ENCODE measurements around the gene FUT2.
"Not testable (repeated sequence)": the region's sequence is repeated elsewhere in the genome, so short reads cannot be mapped to it uniquely, and the experiment has no call there.

Gene FUT2

DNA sequence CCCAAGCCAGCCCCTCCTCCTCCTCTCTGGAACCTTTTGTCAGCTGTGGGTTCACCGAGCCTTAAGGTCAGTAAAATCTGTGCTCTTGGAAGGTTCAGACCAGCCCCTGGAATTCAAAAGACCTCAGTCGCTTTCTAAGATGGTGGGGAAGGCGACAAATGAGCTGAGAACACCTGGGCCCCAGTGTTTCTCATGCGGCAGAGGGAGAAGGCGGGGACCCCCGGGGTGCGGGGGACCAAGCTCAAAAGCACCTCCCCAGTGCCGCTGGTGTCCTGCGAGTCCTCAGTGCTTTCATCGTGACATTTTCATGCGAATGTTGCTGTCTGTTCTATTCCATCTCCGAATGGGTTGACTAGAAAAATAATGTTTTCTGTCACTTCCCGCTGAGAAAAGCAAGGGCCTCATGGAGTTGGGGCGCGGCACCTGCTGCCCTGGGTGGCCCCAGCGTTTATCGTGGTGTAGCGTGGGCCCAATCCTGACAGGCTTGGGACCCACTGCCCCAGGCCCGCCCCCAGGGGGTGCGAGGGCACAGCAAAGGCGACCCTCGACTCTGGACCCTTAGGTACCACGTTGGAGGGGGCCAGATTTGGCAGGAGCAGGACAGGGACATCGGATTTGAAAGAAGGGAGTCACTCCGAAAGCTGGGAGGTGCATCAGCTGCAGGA is 22.2 kb upstream of the FUT2 start:
- H3K27ac ChIP-seq (ENCODE audit: low read length) = no peak overlapping the region
- H3K9ac ChIP-seq (ENCODE audit: low read depth, low read length) = no peak overlapping the region
- H3K27me3 ChIP-seq (ENCODE audit: insufficient read depth, low read length) = peaks cover 19% of the 10 kb centered on the region
- no peaks in the 10 kb centered on the region for H3K9me3 ChIP-seq (ENCODE audit: insufficient read depth, low read depth, low read length)
- H3K4me3 ChIP-seq (ENCODE audit: low read length) = no peak overlapping the region
- peaks cover 14% of the 10 kb centered on the region; the same call in 1 of the 2 replicates for H3K4me1 ChIP-seq (ENCODE audit: insufficient read depth, low read length)
- H3K36me3 ChIP-seq (ENCODE audit: insufficient read depth, low read depth, low read length) = no peaks in the 10 kb centered on the region

- H3K27me3 ChIP-seq (ENCODE audit: insufficient read depth, low read length) = peaks cover 19% of the 10 kb centered on the region
- H3K4me3 ChIP-seq (ENCODE audit: low read length) = no peak overlapping the region
Observed at GRCh38 chr19:48674216-48674809, 21.5 kb upstream of the FUT2 start.

DNA sequence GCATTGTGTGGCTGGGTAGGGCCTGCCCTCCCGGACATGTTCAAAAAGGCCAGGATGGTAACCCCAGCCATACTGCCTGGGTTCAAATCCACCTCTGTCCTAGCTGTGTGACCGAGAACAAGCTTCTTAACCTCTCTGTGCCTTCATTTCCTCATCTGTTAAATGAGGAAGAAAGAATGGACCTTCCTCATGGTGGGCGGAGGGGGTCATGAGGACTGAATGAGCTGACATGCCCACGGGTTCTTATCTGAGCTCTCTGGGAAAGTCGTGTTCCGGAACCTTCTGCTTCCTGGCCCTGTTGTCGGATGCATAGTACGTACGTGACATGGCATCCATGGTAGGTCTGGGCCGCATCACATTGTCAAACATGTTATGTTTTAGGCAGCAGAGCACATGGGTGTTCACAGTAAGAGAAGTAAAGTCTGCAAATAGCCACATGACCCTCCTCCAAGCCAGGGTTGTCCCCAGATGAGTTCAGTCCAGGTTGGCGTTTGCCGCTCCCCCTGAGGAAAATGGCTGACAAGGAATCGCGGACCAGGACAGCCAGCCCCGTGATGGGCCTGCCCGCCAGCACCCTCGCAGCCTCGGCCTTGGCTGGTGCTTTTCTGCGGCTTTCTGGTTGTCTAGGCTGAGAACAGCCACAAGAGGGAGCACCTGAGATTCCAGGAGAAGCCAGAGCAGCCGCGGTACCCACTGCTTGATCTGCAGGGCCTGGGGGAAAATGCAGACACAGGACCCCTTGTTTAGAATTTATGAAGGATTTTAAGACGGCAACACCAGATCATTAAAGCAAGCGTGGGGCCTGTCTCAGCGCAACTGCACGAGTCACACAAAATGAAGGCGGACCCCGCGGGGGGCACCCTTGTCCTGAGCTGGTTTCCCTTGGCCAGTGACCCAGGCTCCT is 20.6 kb upstream of the FUT2 start:
- Histone ChIP-seq H3K9me3 (ENCODE audit: insufficient read depth, low read depth, low read length) (no peaks in the 10 kb centered on the region), H3K27ac (ENCODE audit: low read length) (no peak overlapping the region), H3K9ac (ENCODE audit: low read depth, low read length) (peak overlapping the region; percentile 15; the same call in 1 of the 2 replicates), H3K27me3 (ENCODE audit: insufficient read depth, low read length) (peaks cover 19% of the 10 kb centered on the region), H3K4me1 (ENCODE audit: insufficient read depth, low read length) (peaks cover 14% of the 10 kb centered on the region; the same call in 1 of the 2 replicates), H3K36me3 (ENCODE audit: insufficient read depth, low read depth, low read length) (no peaks in the 10 kb centered on the region), H3K4me3 (ENCODE audit: low read length) (no peak overlapping the region)

More at GRCh38 chr19:48674216-48674809, 21.5 kb upstream of the FUT2 start:
- Histone ChIP-seq H3K4me1 (ENCODE audit: insufficient read depth, low read length) (peaks cover 14% of the 10 kb centered on the region; the same call in 1 of the 2 replicates), H3K27ac (ENCODE audit: low read length) (no peak overlapping the region), H3K9ac (ENCODE audit: low read depth, low read length) (no peak overlapping the region), H3K9me3 (ENCODE audit: insufficient read depth, low read depth, low read length) (no peaks in the 10 kb centered on the region), H3K36me3 (ENCODE audit: insufficient read depth, low read depth, low read length) (no peaks in the 10 kb centered on the region)

GRCh38 chr19:48676487-48676886 is 19.3 kb upstream of the FUT2 start:
- H3K9me3 ChIP-seq (ENCODE audit: insufficient read depth, low read depth, low read length) = no peaks in the 10 kb centered on the region
- no peaks in the 10 kb centered on the region for H3K36me3 ChIP-seq (ENCODE audit: insufficient read depth, low read depth, low read length)
- H3K27ac ChIP-seq (ENCODE audit: low read length) = no peak overlapping the region
- peaks cover 19% of the 10 kb centered on the region for H3K27me3 ChIP-seq (ENCODE audit: insufficient read depth, low read length)
- H3K4me1 ChIP-seq (ENCODE audit: insufficient read depth, low read length) = peaks cover 14% of the 10 kb centered on the region; the same call in 1 of the 2 replicates
- H3K9ac ChIP-seq (ENCODE audit: low read depth, low read length) = no peak overlapping the region
- H3K4me3 ChIP-seq (ENCODE audit: low read length) = no peak overlapping the region

DNA sequence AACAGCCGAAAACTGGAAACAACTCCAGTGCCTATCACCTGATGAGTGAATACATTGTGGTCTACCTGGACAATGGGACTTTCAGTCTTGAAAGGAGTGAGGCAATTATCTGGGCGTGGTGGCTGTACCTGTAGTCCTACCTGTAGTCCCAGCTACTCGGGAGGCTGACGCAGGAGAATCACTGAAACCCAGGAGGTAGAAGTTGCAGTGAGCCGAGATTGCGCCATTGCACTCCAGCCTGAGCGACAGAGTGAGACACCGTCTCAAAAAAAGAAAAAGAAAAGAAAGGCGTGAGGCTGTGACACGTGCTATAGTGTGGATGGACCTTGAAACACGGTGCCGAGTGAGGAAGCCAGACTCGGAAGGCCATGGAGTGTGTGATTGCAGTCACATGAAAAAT is 18.9 kb upstream of the FUT2 start:
- Histone ChIP-seq H3K27me3 (ENCODE audit: insufficient read depth, low read length) (peaks cover 19% of the 10 kb centered on the region), H3K4me3 (ENCODE audit: low read length) (no peak overlapping the region), H3K4me1 (ENCODE audit: insufficient read depth, low read length) (peaks cover 14% of the 10 kb centered on the region; the same call in 1 of the 2 replicates)

DNA sequence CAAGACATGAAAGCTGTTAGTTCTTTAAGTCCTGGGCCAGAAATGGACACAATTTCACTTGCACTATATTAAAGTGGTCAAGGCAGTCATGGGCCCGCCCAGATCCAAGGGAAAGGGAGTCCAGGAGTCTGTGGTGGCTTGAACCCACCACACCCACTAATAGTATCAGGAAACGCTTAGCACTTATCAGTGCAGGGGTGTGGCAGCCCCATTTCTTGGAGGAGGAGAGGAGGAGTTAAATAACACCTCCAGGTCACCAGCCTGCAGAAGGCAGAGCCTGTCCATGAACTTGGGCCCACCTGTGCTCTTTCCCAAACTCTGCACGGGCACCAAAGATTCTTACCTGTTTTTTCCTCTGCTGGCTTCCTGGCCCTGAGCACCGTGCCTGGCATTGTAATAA is 17.6 kb upstream of the FUT2 start:
- no peaks in the 10 kb centered on the region for H3K9me3 ChIP-seq (ENCODE audit: insufficient read depth, low read depth, low read length)
- H3K9ac ChIP-seq (ENCODE audit: low read depth, low read length) = no peak overlapping the region
- H3K27me3 ChIP-seq (ENCODE audit: insufficient read depth, low read length) = peaks cover 19% of the 10 kb centered on the region
- no peaks in the 10 kb centered on the region for H3K36me3 ChIP-seq (ENCODE audit: insufficient read depth, low read depth, low read length)
- no peak overlapping the region for H3K27ac ChIP-seq (ENCODE audit: low read length)
- no peak overlapping the region for H3K4me3 ChIP-seq (ENCODE audit: low read length)
- H3K4me1 ChIP-seq (ENCODE audit: insufficient read depth, low read length) = peaks cover 14% of the 10 kb centered on the region; the same call in 1 of the 2 replicates

More for the DNA sequence above, 18.9 kb upstream of the FUT2 start:
- no peak overlapping the region for H3K9ac ChIP-seq (ENCODE audit: low read depth, low read length)
- H3K9me3 ChIP-seq (ENCODE audit: insufficient read depth, low read depth, low read length) = no peaks in the 10 kb centered on the region
- H3K36me3 ChIP-seq (ENCODE audit: insufficient read depth, low read depth, low read length) = no peaks in the 10 kb centered on the region
- no peak overlapping the region for H3K27ac ChIP-seq (ENCODE audit: low read length)

DNA sequence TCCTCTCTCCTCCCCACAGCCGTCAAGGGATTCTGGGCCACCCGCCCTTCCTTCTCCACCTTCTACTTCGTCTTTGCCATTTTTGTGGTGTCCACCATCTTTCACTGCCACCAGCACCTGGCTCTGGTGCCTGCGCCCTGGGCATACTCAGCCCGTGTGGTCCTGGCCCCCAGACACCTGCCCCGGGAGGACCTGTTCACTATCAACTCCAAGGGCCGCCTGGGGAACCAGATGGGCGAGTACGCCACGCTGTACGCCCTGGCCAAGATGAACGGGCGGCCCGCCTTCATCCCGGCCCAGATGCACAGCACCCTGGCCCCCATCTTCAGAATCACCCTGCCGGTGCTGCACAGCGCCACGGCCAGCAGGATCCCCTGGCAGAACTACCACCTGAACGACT is 15.8 kb upstream of the FUT2 start:
- not testable (repeated sequence) for H3K9ac ChIP-seq (ENCODE audit: low read depth, low read length); H3K4me1 ChIP-seq (ENCODE audit: insufficient read depth, low read length); H3K4me3 ChIP-seq (ENCODE audit: low read length); H3K27me3 ChIP-seq (ENCODE audit: insufficient read depth, low read length); H3K9me3 ChIP-seq (ENCODE audit: insufficient read depth, low read depth, low read length); H3K27ac ChIP-seq (ENCODE audit: low read length); H3K36me3 ChIP-seq (ENCODE audit: insufficient read depth, low read depth, low read length)

- Histone ChIP-seq H3K27ac (ENCODE audit: low read length) (no peak overlapping the region), H3K4me1 (ENCODE audit: insufficient read depth, low read length) (no peaks in the 10 kb centered on the region), H3K9me3 (ENCODE audit: insufficient read depth, low read depth, low read length) (no peaks in the 10 kb centered on the region), H3K36me3 (ENCODE audit: insufficient read depth, low read depth, low read length) (no peaks in the 10 kb centered on the region), H3K9ac (ENCODE audit: low read depth, low read length) (no peak overlapping the region), H3K27me3 (ENCODE audit: insufficient read depth, low read length) (no peaks in the 10 kb centered on the region), H3K4me3 (ENCODE audit: low read length) (no peak overlapping the region)
Observed at GRCh38 chr19:48680436-48681126, 15.2 kb upstream of the FUT2 start.

GRCh38 chr19:48681127-48681470 is 14.7 kb upstream of the FUT2 start:
- no peak overlapping the region for H3K4me3 ChIP-seq (ENCODE audit: low read length)
- no peak overlapping the region for H3K27ac ChIP-seq (ENCODE audit: low read length)
- H3K4me1 ChIP-seq (ENCODE audit: insufficient read depth, low read length) = no peaks in the 10 kb centered on the region
- no peaks in the 10 kb centered on the region for H3K27me3 ChIP-seq (ENCODE audit: insufficient read depth, low read length)
- no peaks in the 10 kb centered on the region for H3K9me3 ChIP-seq (ENCODE audit: insufficient read depth, low read depth, low read length)
- H3K9ac ChIP-seq (ENCODE audit: low read depth, low read length) = no peak overlapping the region
- no peaks in the 10 kb centered on the region for H3K36me3 ChIP-seq (ENCODE audit: insufficient read depth, low read depth, low read length)

DNA sequence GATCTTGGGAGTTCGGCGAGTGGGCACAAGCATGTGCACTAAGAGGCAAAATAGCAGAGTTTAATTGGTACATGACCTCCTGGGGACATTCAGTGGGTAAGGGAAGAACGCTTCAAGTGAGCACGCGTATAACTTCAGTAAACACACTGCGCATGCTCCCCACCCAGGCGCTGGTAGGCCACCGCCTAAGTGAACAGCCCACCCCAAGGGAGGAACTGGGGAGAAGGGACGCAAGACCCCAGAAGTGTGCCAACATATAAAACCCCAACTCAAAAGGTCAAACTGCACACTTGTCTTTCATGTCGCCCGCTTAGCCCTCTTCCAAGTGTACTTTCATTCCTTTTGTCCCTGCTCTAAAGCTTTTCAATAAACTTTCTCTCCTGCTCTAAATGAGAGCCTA is 12.4 kb upstream of the FUT2 start:
- Histone ChIP-seq H3K27me3 (ENCODE audit: insufficient read depth, low read length) (no peaks in the 10 kb centered on the region), H3K9me3 (ENCODE audit: insufficient read depth, low read depth, low read length) (no peaks in the 10 kb centered on the region)

GRCh38 chr19:48685583-48685982 is 10.2 kb upstream of the FUT2 start:
- Histone ChIP-seq H3K4me3 (ENCODE audit: low read length) (no peak overlapping the region), H3K9ac (ENCODE audit: low read depth, low read length) (no peak overlapping the region), H3K27ac (ENCODE audit: low read length) (no peak overlapping the region), H3K27me3 (ENCODE audit: insufficient read depth, low read length) (no peaks in the 10 kb centered on the region), H3K36me3 (ENCODE audit: insufficient read depth, low read depth, low read length) (no peaks in the 10 kb centered on the region), H3K9me3 (ENCODE audit: insufficient read depth, low read depth, low read length) (no peaks in the 10 kb centered on the region), H3K4me1 (ENCODE audit: insufficient read depth, low read length) (no peaks in the 10 kb centered on the region)

More for the DNA sequence above, 12.4 kb upstream of the FUT2 start:
- Histone ChIP-seq H3K36me3 (ENCODE audit: insufficient read depth, low read depth, low read length) (no peaks in the 10 kb centered on the region), H3K9ac (ENCODE audit: low read depth, low read length) (no peak overlapping the region), H3K27ac (ENCODE audit: low read length) (no peak overlapping the region), H3K4me1 (ENCODE audit: insufficient read depth, low read length) (no peaks in the 10 kb centered on the region), H3K4me3 (ENCODE audit: low read length) (no peak overlapping the region)

Data from iPS-20b (cell line).